HCT116 (cell line): Measurements from ENCODE around the gene MED10. TPM values are rescaled to one million over a fixed set of nuclear protein-coding genes. Genes with fewer than 3 reads are reported as not detected.

Experiments
- ATAC-seq: fragments of 200-7000 bp; cut with Tn5 transposase; 2 replicates; pipeline ENCODE4 v1.9.1; 2020; ENCODE audit warnings: mild to moderate bottlenecking, moderate library complexity
- BruUV-seq: library from RNA; stranded (reverse); fragments of 400-500 nt; replicated peaks from 2 replicates; lab custom pipeline; 2021; lab: Mats Ljungman, UMichigan
- CTCF ChIA-PET: fragments of 300-600 bp; sonication (Branson Sonifier 250); formaldehyde crosslinking; loops from one replicate; lab custom pipeline; 2021; ENCODE audit warnings: antibody characterized with exemption; lab: Charles Lee
- POLR2A ChIA-PET: fragments of 300-600, 350-600 bp; sonication (Branson Sonifier 250); formaldehyde crosslinking; loops from one replicate; lab custom pipeline; 2021; ENCODE audit warnings: antibody characterized with exemption; lab: Charles Lee
- RAD21 ChIA-PET, 2 experiments: fragments of 300-600 bp; sonication (Branson Sonifier 250); formaldehyde crosslinking; loops; one replicate each; lab custom pipeline; 2023; ENCODE audit warnings: low total read pairs in 2 of 2; ENCODE audit not compliant: uncharacterized antibody in 2 of 2, unreplicated experiment in 2 of 2, low non-redundant PET in 1 of 2; lab: Charles Lee
- DNase-seq: peaks from one replicate; pipeline ENCODE4 v3.0.0-alpha.2; 2010; ENCODE audit warnings: low read depth, low spot score
- H2AFZ ChIP-seq: fragments of 200-600 bp; shearing (Covaris generic), sonication (generic); 2 replicates; pipeline ENCODE4 v1.6.1; 2017; ENCODE audit warnings: low read depth, mixed run types, mixed read lengths, antibody characterized with exemption, low read length; ENCODE audit not compliant: poor library complexity, severe bottlenecking
- H3K27ac ChIP-seq: 2 replicates; pipeline ENCODE4 v1.5.1; 2012; ENCODE audit warnings: low read depth, low read length
- H3K27me3 ChIP-seq: fragments of 200-600 bp; sonication (generic); 2 replicates; pipeline ENCODE4 v1.6.1; 2016; ENCODE audit warnings: mixed run types, low read length, mixed read lengths; ENCODE audit not compliant: insufficient read depth
- H3K36me3 ChIP-seq, 2 experiments: fragments of 200-500 bp in 1 of 2; fragments of 200-600 bp in 1 of 2; sonication (Bioruptor generic) in 1 of 2; sonication (generic) in 1 of 2; 2 replicates each; pipeline versions ENCODE4 v1.5.1 to v1.6.1; 2014 to 2016; ENCODE audit warnings: low read length in 2 of 2, inconsistent platforms in 1 of 2, mixed read lengths in 1 of 2, mixed run types in 1 of 2; ENCODE audit not compliant: insufficient read depth in 2 of 2, control insufficient read depth in 1 of 2
- H3K4me1 ChIP-seq, 2 experiments: fragments of 200-600 bp in 1 of 2; sonication (generic) in 1 of 2; 2 replicates each; pipeline versions ENCODE4 v1.5.1 to v1.6.1; 2012 to 2017; ENCODE audit warnings: low read length in 2 of 2, inconsistent platforms in 1 of 2, mild to moderate bottlenecking in 1 of 2, mixed read lengths in 1 of 2, mixed run types in 1 of 2, moderate library complexity in 1 of 2; ENCODE audit not compliant: insufficient read depth in 2 of 2, control insufficient read depth in 1 of 2
- H3K4me2 ChIP-seq: fragments of 200-600 bp; sonication (generic); 2 replicates; pipeline ENCODE4 v1.6.1; 2017; ENCODE audit warnings: mixed run types, low read length, mixed read lengths
- H3K4me3 ChIP-seq, 2 experiments: fragments of 200-600 bp in 1 of 2; sonication (generic) in 1 of 2; replicated peaks in 1 of 2; 2 replicates each; pipeline ENCODE4 v1.5.1; 2011 to 2016; ENCODE audit warnings: low read length in 2 of 2, control low read depth in 1 of 2, low read depth in 1 of 2, mild to moderate bottlenecking in 1 of 2, mixed read lengths in 1 of 2, mixed run types in 1 of 2
- H3K79me2 ChIP-seq: fragments of 200-600 bp; sonication (generic); 2 replicates; pipeline ENCODE4 v1.6.1; 2017; ENCODE audit warnings: mild to moderate bottlenecking, mixed run types, low read length, moderate library complexity, mixed read lengths; ENCODE audit not compliant: insufficient read depth
- H3K9ac ChIP-seq: fragments of 200-600 bp; sonication (generic); 2 replicates; pipeline ENCODE4 v1.6.1; 2016; ENCODE audit warnings: low read length, mixed read lengths
- H3K9me2 ChIP-seq: fragments of 200-600 bp; sonication (generic), shearing (Covaris generic); 2 replicates; pipeline ENCODE4 v1.6.1; 2017; ENCODE audit warnings: mixed run types, mild to moderate bottlenecking, moderate library complexity; ENCODE audit not compliant: insufficient read depth
- H3K9me3 ChIP-seq, 2 experiments: fragments of 200-500 bp in 1 of 2; fragments of 200-600 bp in 1 of 2; sonication (Bioruptor generic) in 1 of 2; sonication (generic) in 1 of 2; 2 replicates each; pipeline ENCODE4 v1.6.1; 2014 to 2017; ENCODE audit warnings: low read length in 2 of 2, mixed read lengths in 2 of 2, inconsistent platforms in 1 of 2, low read depth in 1 of 2, mild to moderate bottlenecking in 1 of 2, mixed run types in 1 of 2, moderate library complexity in 1 of 2; ENCODE audit not compliant: control insufficient read depth in 1 of 2, insufficient read depth in 1 of 2
- H4K20me1 ChIP-seq: fragments of 200-600 bp; sonication (generic), shearing (Covaris generic); 2 replicates; pipeline ENCODE4 v1.6.1; 2017; ENCODE audit warnings: mixed run types, mild to moderate bottlenecking, moderate library complexity; ENCODE audit not compliant: insufficient read depth
- ATF3 ChIP-seq: IDR thresholded peaks from 2 replicates; pipeline ENCODE4 v1.6.1; 2012
- CBX3 ChIP-seq: IDR thresholded peaks from 2 replicates; pipeline ENCODE4 v1.6.1; 2012; ENCODE audit warnings: low read depth
- CEBPB ChIP-seq: IDR thresholded peaks from 2 replicates; pipeline ENCODE4 v1.6.1; 2012; ENCODE audit warnings: low read depth
- CTCF ChIP-seq, 3 experiments: fragments of 200-600 bp in 1 of 3; sonication (generic) in 1 of 3; IDR thresholded peaks in 2 of 3; conservative IDR thresholded peaks in 1 of 3; 2 replicates each; pipeline ENCODE4 v1.5.1; 2012 to 2017; ENCODE audit warnings: low read depth in 2 of 3, low read length in 2 of 3, antibody characterized with exemption in 1 of 3, borderline replicate concordance in 1 of 3, control low read depth in 1 of 3, mild to moderate bottlenecking in 1 of 3, mixed read lengths in 1 of 3, mixed run types in 1 of 3, moderate library complexity in 1 of 3; ENCODE audit not compliant: insufficient read depth in 1 of 3
- EGR1 ChIP-seq: IDR thresholded peaks from 2 replicates; pipeline ENCODE4 v1.6.1; 2012; ENCODE audit warnings: low read depth
- EZH2 ChIP-seq: fragments of 200-600 bp; sonication (generic); IDR thresholded peaks from 2 replicates; pipeline ENCODE4 v1.6.1; 2017; ENCODE audit warnings: antibody characterized with exemption, mixed run types
- FOSL1 ChIP-seq: IDR thresholded peaks from 2 replicates; pipeline ENCODE4 v1.6.1; 2012; ENCODE audit warnings: low read depth
- RAD21 ChIP-seq: IDR thresholded peaks from 2 replicates; pipeline ENCODE4 v1.6.1; 2012; ENCODE audit warnings: low read depth, mild to moderate bottlenecking
- SIN3A ChIP-seq: IDR thresholded peaks from 2 replicates; pipeline ENCODE4 v1.6.1; 2012; ENCODE audit warnings: low read depth
- TCF7L2 ChIP-seq: IDR thresholded peaks from 2 replicates; pipeline ENCODE4 v1.7.0; 2011; ENCODE audit warnings: borderline replicate concordance, inconsistent platforms; ENCODE audit not compliant: insufficient read depth, insufficient read length; ENCODE audit errors: extremely low read depth
- ZBTB33 ChIP-seq: IDR thresholded peaks from 2 replicates; pipeline ENCODE4 v1.6.1; 2011; ENCODE audit warnings: mild to moderate bottlenecking, low read length, moderate library complexity; ENCODE audit not compliant: insufficient replicate concordance; ENCODE audit errors: extremely low read depth
- ZFX ChIP-seq: fragments of 450-650 bp; IDR thresholded peaks from 2 replicates; pipeline ENCODE4 v1.6.1; 2017
- intact Hi-C: fragments of 100-400 bp; cut with micrococcal nuclease; formaldehyde crosslinking; loops from 2 replicates; pipeline ENCODE4 v1.10.0; 2022
- total RNA-seq: library from RNA; stranded (reverse); gene quantifications from one replicate; pipeline ENCODE4 v1.2.1, GENCODE V29; 2021; ENCODE audit not compliant: unreplicated experiment
- TF ChIP-seq, protein P1 (sequence below): IDR thresholded peaks from 2 replicates; pipeline ENCODE4 v1.6.1; 2012; ENCODE audit warnings: low read depth

Gene MED10
- total RNA-seq, 1 experiment from 2014 or later = 35.0 TPM

DNA sequence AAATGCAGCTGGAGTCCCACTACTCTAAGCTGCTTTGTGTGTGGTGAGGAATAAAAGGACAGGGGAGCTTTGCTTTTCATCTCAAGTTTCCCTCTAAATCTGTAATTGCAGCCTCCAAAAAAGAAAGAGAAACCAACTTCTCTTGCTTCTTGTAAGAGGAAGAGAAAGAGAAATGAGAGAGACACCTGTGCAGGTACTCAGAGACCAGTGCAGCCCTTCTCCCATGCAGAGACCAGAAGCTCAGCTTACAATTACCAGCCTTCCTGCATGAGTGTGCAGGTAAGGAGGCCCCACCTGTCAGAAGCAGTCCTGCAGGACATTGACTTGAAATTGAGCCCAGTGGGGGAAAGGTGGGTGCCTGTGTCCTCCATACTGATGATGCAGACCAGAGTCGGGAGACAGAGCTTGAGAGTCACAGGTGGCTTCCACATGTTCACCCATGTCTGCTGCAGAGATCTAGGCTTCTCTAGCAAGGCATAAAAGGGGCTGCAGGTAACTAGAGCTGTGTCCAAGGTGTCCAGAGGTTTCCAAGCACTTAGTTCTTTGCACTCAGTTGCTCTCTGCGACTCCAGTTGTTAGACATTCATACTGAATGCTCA is 15.3 kb upstream of the MED10 start:
- Histone ChIP-seq H3K9me3 (no peaks in the 10 kb centered on the region), H2AFZ (no peak overlapping the region), H3K27ac (no peak overlapping the region), H3K36me3 (no peaks in the 10 kb centered on the region), H3K79me2 (no peaks in the 10 kb centered on the region), H3K9me2 (no peaks in the 10 kb centered on the region), H3K4me3 (no peak overlapping the region), H3K27me3 (peaks cover 58% of the 10 kb centered on the region), H3K4me1 (no peaks in the 10 kb centered on the region), H3K9ac (no peak overlapping the region), H3K4me2 (no peak overlapping the region), H4K20me1 (no peaks in the 10 kb centered on the region)
- ChIA-PET CTCF (no interaction called here), POLR2A (no interaction called here), RAD21 (no interaction called here)
- BruUV-seq = no TSS peak
- ATAC-seq (no peak), DNase-seq (no peak)
- intact Hi-C loops = no loop called here
- no peak for TF ChIP-seq ZBTB33
- TF ChIP-seq, protein P1, sequence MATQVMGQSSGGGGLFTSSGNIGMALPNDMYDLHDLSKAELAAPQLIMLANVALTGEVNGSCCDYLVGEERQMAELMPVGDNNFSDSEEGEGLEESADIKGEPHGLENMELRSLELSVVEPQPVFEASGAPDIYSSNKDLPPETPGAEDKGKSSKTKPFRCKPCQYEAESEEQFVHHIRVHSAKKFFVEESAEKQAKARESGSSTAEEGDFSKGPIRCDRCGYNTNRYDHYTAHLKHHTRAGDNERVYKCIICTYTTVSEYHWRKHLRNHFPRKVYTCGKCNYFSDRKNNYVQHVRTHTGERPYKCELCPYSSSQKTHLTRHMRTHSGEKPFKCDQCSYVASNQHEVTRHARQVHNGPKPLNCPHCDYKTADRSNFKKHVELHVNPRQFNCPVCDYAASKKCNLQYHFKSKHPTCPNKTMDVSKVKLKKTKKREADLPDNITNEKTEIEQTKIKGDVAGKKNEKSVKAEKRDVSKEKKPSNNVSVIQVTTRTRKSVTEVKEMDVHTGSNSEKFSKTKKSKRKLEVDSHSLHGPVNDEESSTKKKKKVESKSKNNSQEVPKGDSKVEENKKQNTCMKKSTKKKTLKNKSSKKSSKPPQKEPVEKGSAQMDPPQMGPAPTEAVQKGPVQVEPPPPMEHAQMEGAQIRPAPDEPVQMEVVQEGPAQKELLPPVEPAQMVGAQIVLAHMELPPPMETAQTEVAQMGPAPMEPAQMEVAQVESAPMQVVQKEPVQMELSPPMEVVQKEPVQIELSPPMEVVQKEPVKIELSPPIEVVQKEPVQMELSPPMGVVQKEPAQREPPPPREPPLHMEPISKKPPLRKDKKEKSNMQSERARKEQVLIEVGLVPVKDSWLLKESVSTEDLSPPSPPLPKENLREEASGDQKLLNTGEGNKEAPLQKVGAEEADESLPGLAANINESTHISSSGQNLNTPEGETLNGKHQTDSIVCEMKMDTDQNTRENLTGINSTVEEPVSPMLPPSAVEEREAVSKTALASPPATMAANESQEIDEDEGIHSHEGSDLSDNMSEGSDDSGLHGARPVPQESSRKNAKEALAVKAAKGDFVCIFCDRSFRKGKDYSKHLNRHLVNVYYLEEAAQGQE = no peak
- no peak for TF ChIP-seq EZH2
- TF ChIP-seq ATF3 = no peak
- TF ChIP-seq ZFX = no peak
- TF ChIP-seq CEBPB = no peak
- no peak for TF ChIP-seq EGR1
- TF ChIP-seq RAD21 = no peak
- no peak for TF ChIP-seq FOSL1
- TF ChIP-seq CBX3 = no peak
- TF ChIP-seq TCF7L2 = no peak
- no peak for TF ChIP-seq SIN3A
- no peak for TF ChIP-seq CTCF (IDR thresholded peaks at IDR 0.05 in 2 of 3, conservative IDR thresholded peaks at IDR 0.05 in 1 of 3; ENCODE audit: borderline replicate concordance in 1 of 3, insufficient read depth in 1 of 3, low read depth in 2 of 3, low read length in 2 of 3)
